HG02884 (cell line): ENCODE measurements around the gene OBSL1.

ENCODE experiments used
- ATAC-seq: cut with Tn5 transposase; IDR thresholded peaks from one replicate; pipeline ENCODE4 v1.9.1; 2021; ENCODE audit warnings: mild to moderate bottlenecking, moderate library complexity; ENCODE audit not compliant: unreplicated experiment

Gene OBSL1

GRCh38 chr2:219552382-219553167, 18.8 kb downstream of the OBSL1 start:
- ATAC-seq, result peak; percentile 91

- peak; percentile 15 for ATAC-seq
These were observed 19.6 kb downstream of the OBSL1 start for GRCh38 chr2:219551441-219552381.

- no peak for ATAC-seq
These were observed 21.7 kb downstream of the OBSL1 start for GRCh38 chr2:219549619-219550018.

GRCh38 chr2:219548990-219549389, 22.3 kb downstream of the OBSL1 start:
- ATAC-seq, result no peak

- no peak for ATAC-seq
These were observed 23.7 kb downstream of the OBSL1 start for GRCh38 chr2:219547621-219548020.

- ATAC-seq, result no peak
These were observed 25.4 kb downstream of the OBSL1 start for GRCh38 chr2:219545943-219546352.

- ATAC-seq, result no peak
These were observed 25.9 kb downstream of the OBSL1 start for GRCh38 chr2:219545295-219545942.

- no peak for ATAC-seq
These were observed 26.8 kb downstream of the OBSL1 start for GRCh38 chr2:219544567-219544966.

- ATAC-seq, result peak; percentile 64
These were observed 27.6 kb downstream of the OBSL1 start, which contains the start of the genes CHPF and TMEM198 for GRCh38 chr2:219543596-219544358. TSS of gene CHPF (minus strand) at chr2:219543809. CDS start at chr2:219543538, 271 bp downstream. TSS of gene TMEM198 (plus strand) at chr2:219544028. CDS start at chr2:219544728, 700 bp downstream.

- ATAC-seq, result peak; percentile 33
These were observed 28.3 kb downstream of the OBSL1 start for GRCh38 chr2:219542931-219543595.

GRCh38 chr2:219541611-219542180, 29.6 kb downstream of the OBSL1 start:
- peak; percentile 46 for ATAC-seq

- ATAC-seq, result no peak
These were observed 30.4 kb downstream of the OBSL1 start for GRCh38 chr2:219540784-219541504.

GRCh38 chr2:219539926-219540678, 31.2 kb downstream of the OBSL1 start:
- ATAC-seq, result no peak

GRCh38 chr2:219538956-219539788, 32.2 kb downstream of the OBSL1 start:
- no peak for ATAC-seq

- no peak for ATAC-seq
These were observed 32.8 kb downstream of the OBSL1 start for GRCh38 chr2:219538504-219538951.

- ATAC-seq, result no peak
These were observed 33.5 kb downstream of the OBSL1 start for GRCh38 chr2:219537657-219538488.
